H1 (cell line): ENCODE data around the gene ITGB1BP1.

ENCODE experiments used
- EZH2 ChIP-seq: fragments of 200-600 bp; sonication (generic); IDR thresholded peaks from 2 replicates; pipeline ENCODE4 v1.7.1; 2012; ENCODE audit warnings: low read depth, mild to moderate bottlenecking, moderate library complexity, low read length, inconsistent platforms; ENCODE audit not compliant: severe bottlenecking
- GTF2F1 ChIP-seq: IDR thresholded peaks from 2 replicates; pipeline ENCODE4 v1.6.1; 2012; ENCODE audit warnings: low read depth, low read length, improper control_type of control experiment, borderline replicate concordance
- NRF1 ChIP-seq: IDR thresholded peaks from 2 replicates; pipeline ENCODE4 v1.6.1; 2011; ENCODE audit warnings: mild to moderate bottlenecking, low read depth, low read length, improper control_type of control experiment
- POLR2A ChIP-seq, 2 experiments: IDR thresholded peaks; 1 replicate in 1 of 2; 2 replicates in 1 of 2; pipeline ENCODE4 v1.6.1; 2011; ENCODE audit warnings: low read depth in 2 of 2, low read length in 2 of 2, mild to moderate bottlenecking in 2 of 2; ENCODE audit errors: control extremely low read depth in 1 of 2
- POLR2AphosphoS5 ChIP-seq: IDR thresholded peaks from 2 replicates; pipeline ENCODE4 v1.6.1; 2011; ENCODE audit warnings: low read depth, low read length
- RAD21 ChIP-seq, 2 experiments: IDR thresholded peaks in 1 of 2; conservative IDR thresholded peaks in 1 of 2; 2 replicates each; pipeline ENCODE4 v1.6.1; 2011; ENCODE audit warnings: low read depth in 2 of 2, low read length in 2 of 2, improper control_type of control experiment in 1 of 2, inconsistent platforms in 1 of 2, mild to moderate bottlenecking in 1 of 2, moderate library complexity in 1 of 2
- RFX5 ChIP-seq: IDR thresholded peaks from 2 replicates; pipeline ENCODE4 v1.6.1; 2011; ENCODE audit warnings: low read depth, low read length, improper control_type of control experiment, borderline replicate concordance
- SIN3A ChIP-seq, 2 experiments: IDR thresholded peaks in 1 of 2; conservative IDR thresholded peaks in 1 of 2; 2 replicates each; pipeline ENCODE4 v1.6.1; 2011 to 2012; ENCODE audit warnings: low read length in 2 of 2, improper control_type of control experiment in 1 of 2, low read depth in 1 of 2, mild to moderate bottlenecking in 1 of 2
- TCF12 ChIP-seq: IDR thresholded peaks from 2 replicates; pipeline ENCODE4 v1.6.1; 2011; ENCODE audit warnings: low read depth, mild to moderate bottlenecking, low read length
- TF ChIP-seq, protein P1 (sequence below), 3 experiments: IDR thresholded peaks; 1 replicate in 2 of 3; 2 replicates in 1 of 3; pipeline versions ENCODE4 v1.5.1 to v1.6.1; 2011; ENCODE audit warnings: low read length in 3 of 3, mild to moderate bottlenecking in 3 of 3, inconsistent platforms in 2 of 3, low read depth in 1 of 3, moderate library complexity in 1 of 3; ENCODE audit not compliant: insufficient read depth in 1 of 3; ENCODE audit errors: control extremely low read depth in 1 of 3
- TF ChIP-seq, protein P2 (sequence below): IDR thresholded peaks from 2 replicates; pipeline ENCODE4 v1.6.1; 2012; ENCODE audit warnings: inconsistent platforms
- TF ChIP-seq, protein P3 (sequence below): IDR thresholded peaks from 2 replicates; pipeline ENCODE4 v1.6.1; 2012; ENCODE audit warnings: inconsistent platforms

DNA sequence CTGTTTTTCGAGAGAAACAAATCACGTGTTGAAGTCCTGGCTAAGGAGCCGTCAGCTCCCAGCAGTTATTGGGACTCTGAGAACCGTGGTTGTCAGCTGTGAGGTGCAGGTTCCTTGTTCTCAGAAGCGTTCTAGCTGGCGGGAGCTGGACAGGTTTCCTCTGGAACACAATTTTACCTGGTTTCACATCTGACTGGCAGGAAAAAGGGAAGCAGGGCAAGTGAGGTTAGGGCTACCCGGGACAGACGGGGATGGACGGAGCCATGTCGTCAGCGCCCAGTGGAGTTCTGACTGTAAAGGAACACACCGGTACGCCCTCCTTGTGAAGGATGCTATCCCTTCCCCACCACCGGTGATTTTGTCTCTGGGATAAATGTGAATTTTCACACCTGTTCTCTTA lies 26.1 kb downstream of the ITGB1BP1 start:
- TF ChIP-seq, protein P1, sequence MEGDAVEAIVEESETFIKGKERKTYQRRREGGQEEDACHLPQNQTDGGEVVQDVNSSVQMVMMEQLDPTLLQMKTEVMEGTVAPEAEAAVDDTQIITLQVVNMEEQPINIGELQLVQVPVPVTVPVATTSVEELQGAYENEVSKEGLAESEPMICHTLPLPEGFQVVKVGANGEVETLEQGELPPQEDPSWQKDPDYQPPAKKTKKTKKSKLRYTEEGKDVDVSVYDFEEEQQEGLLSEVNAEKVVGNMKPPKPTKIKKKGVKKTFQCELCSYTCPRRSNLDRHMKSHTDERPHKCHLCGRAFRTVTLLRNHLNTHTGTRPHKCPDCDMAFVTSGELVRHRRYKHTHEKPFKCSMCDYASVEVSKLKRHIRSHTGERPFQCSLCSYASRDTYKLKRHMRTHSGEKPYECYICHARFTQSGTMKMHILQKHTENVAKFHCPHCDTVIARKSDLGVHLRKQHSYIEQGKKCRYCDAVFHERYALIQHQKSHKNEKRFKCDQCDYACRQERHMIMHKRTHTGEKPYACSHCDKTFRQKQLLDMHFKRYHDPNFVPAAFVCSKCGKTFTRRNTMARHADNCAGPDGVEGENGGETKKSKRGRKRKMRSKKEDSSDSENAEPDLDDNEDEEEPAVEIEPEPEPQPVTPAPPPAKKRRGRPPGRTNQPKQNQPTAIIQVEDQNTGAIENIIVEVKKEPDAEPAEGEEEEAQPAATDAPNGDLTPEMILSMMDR (IDR thresholded peaks at IDR 0.05; ENCODE audit: control extremely low read depth in 1 of 3, insufficient read depth in 1 of 3, low read depth in 1 of 3, low read length in 3 of 3), result no peak
- no peak for TF ChIP-seq RFX5
- no peak for TF ChIP-seq POLR2AphosphoS5
- TF ChIP-seq, protein P2, sequence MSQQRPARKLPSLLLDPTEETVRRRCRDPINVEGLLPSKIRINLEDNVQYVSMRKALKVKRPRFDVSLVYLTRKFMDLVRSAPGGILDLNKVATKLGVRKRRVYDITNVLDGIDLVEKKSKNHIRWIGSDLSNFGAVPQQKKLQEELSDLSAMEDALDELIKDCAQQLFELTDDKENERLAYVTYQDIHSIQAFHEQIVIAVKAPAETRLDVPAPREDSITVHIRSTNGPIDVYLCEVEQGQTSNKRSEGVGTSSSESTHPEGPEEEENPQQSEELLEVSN, result no peak
- no peak for TF ChIP-seq RAD21 (IDR thresholded peaks at IDR 0.05 in 1 of 2, conservative IDR thresholded peaks at IDR 0.05 in 1 of 2; ENCODE audit: low read depth in 2 of 2, low read length in 2 of 2)
- no peak for TF ChIP-seq POLR2A (IDR thresholded peaks at IDR 0.05; ENCODE audit: control extremely low read depth in 1 of 2, low read depth in 2 of 2, low read length in 2 of 2)
- no peak for TF ChIP-seq GTF2F1
- TF ChIP-seq, protein P3, sequence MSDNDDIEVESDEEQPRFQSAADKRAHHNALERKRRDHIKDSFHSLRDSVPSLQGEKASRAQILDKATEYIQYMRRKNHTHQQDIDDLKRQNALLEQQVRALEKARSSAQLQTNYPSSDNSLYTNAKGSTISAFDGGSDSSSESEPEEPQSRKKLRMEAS, result no peak
- no peak for TF ChIP-seq NRF1
- no peak for TF ChIP-seq EZH2
- no peak for TF ChIP-seq TCF12
- no peak for TF ChIP-seq SIN3A (conservative IDR thresholded peaks at IDR 0.05 in 1 of 2, IDR thresholded peaks at IDR 0.05 in 1 of 2; ENCODE audit: low read depth in 1 of 2, low read length in 2 of 2)
